RWPE1 (cell line): ENCODE measurements around the gene SRPK1.

ENCODE experiments used
- CTCF ChIA-PET: fragments of 350-600 bp; sonication (Branson Sonifier 250); formaldehyde crosslinking; extraction: SDS; loops from one replicate; lab custom pipeline; 2021; lab: Yijun Ruan, JAX
- POLR2A ChIA-PET: fragments of 400-600 bp; formaldehyde crosslinking; extraction: SDS; loops from one replicate; lab custom pipeline; 2020; ENCODE audit warnings: antibody characterized with exemption; ENCODE audit not compliant: low non-redundant PET; lab: Yijun Ruan, JAX
- DNase-seq: peaks from one replicate; pipeline ENCODE4 v3.0.0; 2012; ENCODE audit warnings: low spot score
- H3K27ac ChIP-seq: fragments of 450-650 bp; 2 replicates; pipeline ENCODE4 v1.5.1; 2017
- TF ChIP-seq, protein P1 (sequence below): fragments of 450-650 bp; conservative IDR thresholded peaks from 2 replicates; pipeline ENCODE4 v1.5.1; 2017; ENCODE audit warnings: low read depth, mild to moderate bottlenecking

The SRPK1 gene

GRCh38 chr6:35960187-35960586 is 39.3 kb upstream of the SRPK1 start:
- H3K27ac ChIP-seq = no peak overlapping the region
- TF ChIP-seq, protein P1, sequence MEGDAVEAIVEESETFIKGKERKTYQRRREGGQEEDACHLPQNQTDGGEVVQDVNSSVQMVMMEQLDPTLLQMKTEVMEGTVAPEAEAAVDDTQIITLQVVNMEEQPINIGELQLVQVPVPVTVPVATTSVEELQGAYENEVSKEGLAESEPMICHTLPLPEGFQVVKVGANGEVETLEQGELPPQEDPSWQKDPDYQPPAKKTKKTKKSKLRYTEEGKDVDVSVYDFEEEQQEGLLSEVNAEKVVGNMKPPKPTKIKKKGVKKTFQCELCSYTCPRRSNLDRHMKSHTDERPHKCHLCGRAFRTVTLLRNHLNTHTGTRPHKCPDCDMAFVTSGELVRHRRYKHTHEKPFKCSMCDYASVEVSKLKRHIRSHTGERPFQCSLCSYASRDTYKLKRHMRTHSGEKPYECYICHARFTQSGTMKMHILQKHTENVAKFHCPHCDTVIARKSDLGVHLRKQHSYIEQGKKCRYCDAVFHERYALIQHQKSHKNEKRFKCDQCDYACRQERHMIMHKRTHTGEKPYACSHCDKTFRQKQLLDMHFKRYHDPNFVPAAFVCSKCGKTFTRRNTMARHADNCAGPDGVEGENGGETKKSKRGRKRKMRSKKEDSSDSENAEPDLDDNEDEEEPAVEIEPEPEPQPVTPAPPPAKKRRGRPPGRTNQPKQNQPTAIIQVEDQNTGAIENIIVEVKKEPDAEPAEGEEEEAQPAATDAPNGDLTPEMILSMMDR = no peak
- ChIA-PET CTCF (no interaction called here), POLR2A (no interaction called here)
- no peak for DNase-seq

GRCh38 chr6:35955970-35956369 is 35.1 kb upstream of the SRPK1 start:
- TF ChIP-seq, protein P1 = no peak
- no peak overlapping the region for H3K27ac ChIP-seq
- ChIA-PET POLR2A (no interaction called here), CTCF (interaction anchor here (0.6 to 1.2 kb wide), 6 partner anchors 77 to 351 kb away, joined by 3 to 6 read pairs (median 3); no protein-coding TSS in a partner anchor)
- no peak for DNase-seq

DNA sequence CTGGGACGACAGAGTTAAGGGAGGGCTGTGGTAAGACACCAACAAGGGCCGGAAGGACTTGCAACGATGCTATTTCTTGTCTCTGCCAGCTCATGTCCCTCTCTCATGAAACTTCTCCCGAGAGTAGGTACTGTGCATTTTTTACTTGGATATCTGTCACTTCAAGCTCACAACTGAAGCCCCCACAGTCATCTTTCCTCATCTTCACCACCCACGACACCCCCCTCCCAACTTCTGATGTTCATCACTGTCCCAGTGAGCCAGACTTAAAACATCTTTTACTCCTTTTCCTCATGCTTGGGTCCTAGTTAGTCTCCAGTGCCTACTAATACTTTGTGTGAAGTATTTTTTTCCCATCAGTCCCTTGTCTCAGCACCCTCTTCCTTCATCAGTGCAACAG is 34.6 kb upstream of the SRPK1 start:
- H3K27ac ChIP-seq = no peak overlapping the region
- DNase-seq = no peak
- TF ChIP-seq, protein P1 = no peak
- ChIA-PET POLR2A (no interaction called here), CTCF (interaction anchor here (0.6 to 1.2 kb wide), 4 partner anchors 121 to 352 kb away, joined by 3 read pairs; no protein-coding TSS in a partner anchor)

- H3K27ac ChIP-seq = no peak overlapping the region
- no peak for DNase-seq
- ChIA-PET POLR2A (no interaction called here), CTCF (interaction anchor here (0.6 to 1.2 kb wide), 2 partner anchors 22 to 120 kb away, joined by 3 to 6 read pairs; no protein-coding TSS in a partner anchor)
- TF ChIP-seq, protein P1 = no peak
Measured at GRCh38 chr6:35955071-35955470, 34.2 kb upstream of the SRPK1 start.

- TF ChIP-seq, protein P1 = no peak
- ChIA-PET CTCF (interaction anchor here (0.6 kb wide), 1 partner anchor 804 kb away, joined by 3 read pairs; no protein-coding TSS in a partner anchor), POLR2A (no interaction called here)
- DNase-seq = no peak
- no peak overlapping the region for H3K27ac ChIP-seq
Measured at GRCh38 chr6:35954333-35954732, 33.4 kb upstream of the SRPK1 start.

GRCh38 chr6:35948725-35949124 is 27.8 kb upstream of the SRPK1 start:
- DNase-seq = no peak

More at GRCh38 chr6:35948725-35949124, 27.8 kb upstream of the SRPK1 start:
- no peak overlapping the region for H3K27ac ChIP-seq
- TF ChIP-seq, protein P1 = no peak
- ChIA-PET POLR2A (no interaction called here), CTCF (no interaction called here)
